NCI-H748 (cell line): ENCODE results near the gene DISC1.
"Not testable (repeated sequence)": the region's sequence is repeated elsewhere in the genome, so short reads cannot be mapped to it uniquely, and the experiment has no call there.

Experiments used
- DNase-seq: peaks from one replicate; lab custom pipeline; 2025; ENCODE audit not compliant: unreplicated experiment; lab: John Stamatoyannopoulos, UW

The DISC1 gene

DNA sequence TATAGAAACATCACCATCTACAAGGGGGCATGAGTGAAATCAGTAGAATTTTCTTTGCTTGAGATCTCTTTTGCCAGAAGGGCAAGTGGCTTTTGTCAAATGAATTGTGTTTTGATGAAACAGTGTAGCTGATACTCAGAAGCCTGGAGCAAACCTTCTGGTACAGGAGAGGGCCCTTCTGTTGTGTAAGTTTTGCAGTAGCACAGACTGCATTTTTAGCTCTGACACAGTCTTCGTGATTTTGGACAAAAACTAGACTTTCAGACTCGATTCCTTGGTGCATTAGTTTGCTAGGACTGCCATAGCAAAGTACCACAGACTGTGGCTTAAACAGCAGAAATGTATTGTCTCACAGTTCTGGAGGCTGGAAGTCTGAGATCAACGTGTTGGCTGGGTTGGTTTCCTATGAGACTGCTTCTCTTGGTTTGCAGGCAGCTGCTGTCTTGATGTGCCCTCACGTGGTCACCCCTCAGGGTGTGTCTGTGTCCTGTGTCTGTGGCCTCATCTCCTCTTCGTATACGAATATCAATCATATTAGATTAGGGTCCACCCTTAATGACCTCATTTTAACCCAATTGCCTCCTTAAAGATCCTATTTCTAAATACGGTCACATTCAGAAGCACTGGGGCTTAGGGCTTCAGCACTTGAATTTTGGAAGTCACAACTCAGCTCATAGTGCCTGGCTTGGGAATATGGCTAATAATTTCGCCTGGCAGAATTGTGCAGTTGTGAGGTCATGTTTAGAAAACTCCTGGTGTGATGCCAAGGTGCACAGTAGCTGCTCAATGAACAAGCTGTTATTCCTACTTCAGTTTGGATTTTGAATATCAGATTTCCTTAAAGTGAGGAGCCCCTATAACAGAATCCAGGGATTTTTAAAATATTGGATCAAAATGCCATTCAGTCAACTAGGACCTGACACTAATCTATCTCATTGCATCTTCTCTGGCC, 21.2 kb upstream of the DISC1 start:
- no peak for DNase-seq

DNA sequence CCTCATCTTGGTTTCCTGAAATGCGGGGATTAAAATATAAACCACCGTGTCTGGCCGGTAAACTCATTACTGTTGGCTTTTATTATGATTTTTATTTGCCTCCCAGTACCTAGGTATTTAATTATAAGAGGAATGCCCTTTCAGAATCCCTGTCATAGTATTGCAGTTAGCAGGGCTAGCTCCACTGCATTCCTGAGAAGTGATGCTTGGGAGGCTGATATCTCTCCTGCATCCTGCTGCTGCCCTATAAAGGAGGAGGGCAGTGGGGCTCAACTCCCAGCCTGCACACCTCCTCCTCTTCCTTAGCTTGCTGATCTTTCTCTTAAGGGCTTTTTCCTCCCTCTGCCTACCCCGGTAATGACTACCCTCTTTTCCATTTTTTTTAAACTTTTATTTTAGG, 19.9 kb upstream of the DISC1 start:
- no peak for DNase-seq

DNA sequence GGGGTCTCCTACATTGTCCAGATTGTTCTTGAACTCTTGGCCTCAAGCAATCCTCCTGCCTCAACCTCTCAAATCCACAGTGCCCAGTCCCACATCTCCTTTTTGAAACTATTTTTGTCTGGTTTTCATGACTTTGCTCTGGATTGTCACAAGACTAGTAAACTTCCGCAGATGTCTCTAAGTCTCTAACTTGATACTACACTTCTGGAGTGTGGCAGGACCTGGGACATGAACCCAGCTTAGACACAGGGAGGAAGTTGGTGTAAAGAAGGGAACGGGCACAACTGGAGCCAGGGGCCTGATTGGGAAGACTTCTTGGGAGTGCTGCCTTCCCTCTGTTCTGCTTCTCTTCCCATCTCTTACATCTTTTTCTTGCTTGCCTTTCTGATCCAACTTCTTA, 16.2 kb upstream of the DISC1 start:
- DNase-seq = no peak

DNA sequence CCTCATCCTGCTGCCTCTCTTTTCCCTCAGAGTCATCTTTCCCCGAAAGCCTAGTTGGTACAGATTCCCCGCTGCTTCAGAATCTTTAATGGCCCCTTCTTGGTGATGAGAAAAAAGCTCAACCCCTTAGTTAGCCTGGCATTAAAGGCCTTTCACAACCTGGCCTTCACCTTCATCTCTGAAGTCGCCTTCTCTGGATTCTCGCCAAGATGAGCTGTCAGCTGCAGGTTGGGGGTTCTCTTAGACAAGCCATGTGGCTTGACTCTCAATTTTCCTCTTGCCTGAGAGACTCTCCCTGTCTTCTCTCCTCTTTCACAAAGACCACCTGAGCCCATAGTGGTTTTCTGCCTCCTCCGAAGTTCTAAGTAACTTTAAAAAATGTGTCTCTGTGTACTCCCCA, 15.5 kb upstream of the DISC1 start:
- DNase-seq = no peak

DNA sequence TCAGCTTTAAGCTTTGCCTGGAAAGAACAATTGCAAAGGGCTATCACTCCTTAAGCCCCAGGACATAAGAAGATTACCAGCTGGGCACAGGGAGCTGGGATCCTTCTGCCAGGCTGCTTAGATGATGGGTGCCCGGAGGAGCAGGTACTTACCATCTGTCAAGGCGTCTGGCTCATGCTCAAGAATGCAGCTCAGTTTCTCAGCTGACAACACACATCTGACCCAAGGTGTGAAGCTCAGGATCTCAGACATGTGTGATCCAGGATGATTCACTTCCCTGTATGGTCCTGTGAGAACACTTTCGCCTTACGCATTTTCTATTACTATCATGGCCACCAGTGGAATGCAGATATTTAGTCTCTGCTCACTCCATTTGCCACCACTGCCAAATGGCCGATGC, 14.7 kb upstream of the DISC1 start:
- no peak for DNase-seq

DNA sequence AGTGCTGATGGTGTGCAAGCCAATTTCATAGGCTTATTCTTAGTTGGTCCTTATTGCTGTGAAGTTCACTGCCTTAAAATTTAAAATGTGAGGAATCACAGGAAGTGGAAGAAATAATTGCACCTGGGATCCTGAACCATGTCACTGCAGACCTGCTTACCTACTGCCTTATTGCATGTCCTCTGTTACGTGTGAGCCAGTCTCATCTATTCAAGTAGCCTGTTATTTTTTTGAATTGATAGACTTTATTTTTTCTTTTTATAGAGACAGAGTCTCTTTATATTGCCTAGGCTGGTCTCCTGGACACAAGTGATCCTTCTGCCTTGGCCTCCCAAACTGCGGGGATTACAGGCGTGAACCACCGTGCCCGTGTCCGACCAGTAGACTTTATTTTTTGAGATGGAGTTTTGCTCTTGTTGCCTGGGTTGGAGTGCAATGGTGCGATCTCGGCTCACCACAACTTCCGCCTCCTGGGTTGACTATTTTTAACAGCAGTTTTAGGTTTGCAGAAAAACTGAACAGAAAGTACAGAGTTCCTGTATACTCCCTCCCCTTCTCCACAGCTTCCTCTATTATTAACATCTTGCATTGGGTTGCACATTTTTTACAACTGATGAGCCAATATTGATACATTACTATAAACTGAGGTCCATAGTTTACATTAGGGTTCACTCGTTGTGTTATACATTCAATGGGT, 14.0 kb upstream of the DISC1 start:
- DNase-seq = no peak

DNA sequence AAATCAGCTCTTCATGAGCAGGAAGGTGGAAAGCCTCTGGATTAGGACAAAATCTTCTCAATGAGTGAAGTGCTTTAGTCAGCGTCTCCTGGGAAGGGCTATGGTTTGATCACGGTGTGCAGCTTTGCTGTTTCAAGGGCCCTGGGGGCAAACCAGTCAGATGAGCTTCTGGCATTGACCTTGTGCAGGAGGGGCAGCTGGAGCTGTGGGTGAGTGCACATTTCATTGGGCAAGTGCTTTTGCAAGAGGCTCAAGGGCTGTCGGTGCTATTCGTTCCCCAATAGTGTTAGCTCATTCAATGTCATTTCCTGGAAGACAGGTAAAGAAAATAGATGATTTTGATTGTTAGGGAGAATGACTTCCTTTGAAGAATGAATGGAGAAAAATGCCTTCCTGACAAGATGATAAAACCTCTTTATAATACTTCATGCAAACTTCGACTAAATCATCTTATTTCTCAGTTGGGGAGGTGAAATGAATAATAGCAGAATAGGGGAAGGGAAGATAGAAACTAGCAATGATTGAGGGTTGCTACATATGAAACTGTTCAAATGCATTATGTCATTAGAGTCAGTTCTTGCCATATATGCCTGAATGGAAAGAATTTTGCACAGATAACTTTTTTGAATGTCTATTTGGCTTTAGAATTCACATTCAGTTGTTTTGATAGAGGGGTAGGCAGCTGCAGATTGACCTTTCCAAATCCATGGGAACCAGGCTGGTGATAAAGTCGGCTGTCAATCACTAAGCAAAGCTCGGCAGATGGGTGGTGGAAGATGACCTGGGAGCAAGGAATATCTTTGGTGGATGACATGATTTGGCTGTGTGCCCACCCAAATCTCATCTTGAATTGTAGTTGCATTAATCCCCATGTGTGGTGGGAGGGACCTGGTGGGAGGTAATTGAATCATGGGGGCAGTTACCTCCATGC, 12.9 kb upstream of the DISC1 start:
- no peak for DNase-seq

DNA sequence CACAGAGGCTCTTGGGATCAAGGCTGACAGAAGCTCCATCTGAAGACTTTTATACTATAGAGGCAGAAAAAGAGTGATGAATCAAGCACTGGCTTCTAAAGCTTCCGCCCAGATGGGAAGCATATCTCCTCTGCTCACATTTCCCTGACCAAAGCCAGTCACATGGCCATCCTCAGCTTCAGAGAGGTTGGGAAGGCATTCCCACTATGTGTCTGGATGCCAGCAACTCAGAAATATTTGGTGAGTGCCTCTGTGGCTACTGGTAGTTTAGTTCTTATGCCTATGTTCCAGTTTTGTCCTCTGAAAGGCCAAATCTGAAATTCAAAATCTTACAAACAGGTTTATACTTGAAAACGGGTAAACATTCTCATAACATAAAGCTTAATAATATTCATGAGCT, 9.9 kb upstream of the DISC1 start:
- DNase-seq = no peak

DNA sequence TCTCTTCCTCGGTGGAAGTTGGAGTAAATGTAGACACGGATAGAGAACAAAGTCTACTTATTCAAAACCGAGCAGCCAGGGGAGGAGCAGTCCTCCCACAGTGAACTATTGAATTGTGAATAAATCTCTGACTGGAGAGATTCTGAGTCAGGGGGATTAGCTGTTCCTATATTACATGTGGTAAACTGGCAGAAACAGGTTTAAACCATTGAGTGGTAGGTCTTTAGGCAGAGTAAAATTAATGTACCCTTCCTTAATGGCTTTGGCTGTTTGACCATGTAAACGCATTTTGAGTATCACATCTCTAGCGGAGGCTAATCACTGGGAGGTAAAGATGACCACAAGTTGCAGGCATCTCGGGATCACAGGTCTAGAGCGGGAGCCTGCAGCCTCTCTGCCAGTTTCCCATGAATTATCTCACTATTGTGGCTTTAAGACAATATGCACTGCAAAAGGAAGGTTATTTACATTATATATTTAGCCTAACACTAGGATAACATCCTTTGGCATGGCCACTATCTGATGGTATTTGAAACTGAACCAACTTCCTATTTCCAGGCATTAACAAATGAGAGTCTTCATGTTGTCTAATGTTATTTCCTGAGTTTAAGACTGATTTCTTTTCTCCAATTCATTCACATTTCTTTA, 7.9 kb upstream of the DISC1 start:
- peak; percentile 25 for DNase-seq

DNA sequence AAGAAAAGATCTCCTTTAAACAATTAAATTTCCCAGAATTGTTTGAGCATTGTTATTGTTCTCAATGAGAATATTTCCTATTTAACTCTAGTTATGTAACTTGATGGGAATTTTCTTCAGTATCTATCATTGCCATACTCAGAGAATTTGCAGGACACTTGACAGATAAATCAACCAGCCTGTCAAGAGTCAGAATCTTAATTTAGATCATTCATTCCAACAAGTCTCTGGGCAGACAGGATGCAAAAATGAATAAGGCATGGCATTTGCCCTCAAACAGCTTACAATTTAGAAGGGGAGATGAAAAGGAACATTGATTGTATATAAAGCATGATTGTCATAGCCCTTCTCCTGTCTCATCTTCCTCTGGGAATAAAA, 7.3 kb upstream of the DISC1 start:
- DNase-seq = no peak

DNA sequence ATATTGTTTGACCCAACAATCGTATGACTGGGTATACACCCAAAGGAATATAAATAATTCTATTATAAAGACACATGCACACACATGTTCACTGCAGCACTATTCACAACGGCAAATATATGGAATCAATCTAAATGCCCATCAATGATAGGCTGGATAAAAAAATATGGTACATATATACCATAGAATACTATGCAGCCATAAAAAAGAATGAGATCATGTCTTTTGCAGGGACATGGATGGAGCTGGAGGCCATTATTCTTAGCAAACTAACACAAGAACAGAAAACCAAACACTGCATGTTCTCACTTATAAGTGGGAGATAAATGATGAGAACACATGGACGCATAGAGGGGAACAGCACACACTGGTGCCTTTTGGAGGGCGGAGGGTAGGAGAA, 1.5 kb upstream of the DISC1 start:
- DNase-seq = not testable (repeated sequence)

DNA sequence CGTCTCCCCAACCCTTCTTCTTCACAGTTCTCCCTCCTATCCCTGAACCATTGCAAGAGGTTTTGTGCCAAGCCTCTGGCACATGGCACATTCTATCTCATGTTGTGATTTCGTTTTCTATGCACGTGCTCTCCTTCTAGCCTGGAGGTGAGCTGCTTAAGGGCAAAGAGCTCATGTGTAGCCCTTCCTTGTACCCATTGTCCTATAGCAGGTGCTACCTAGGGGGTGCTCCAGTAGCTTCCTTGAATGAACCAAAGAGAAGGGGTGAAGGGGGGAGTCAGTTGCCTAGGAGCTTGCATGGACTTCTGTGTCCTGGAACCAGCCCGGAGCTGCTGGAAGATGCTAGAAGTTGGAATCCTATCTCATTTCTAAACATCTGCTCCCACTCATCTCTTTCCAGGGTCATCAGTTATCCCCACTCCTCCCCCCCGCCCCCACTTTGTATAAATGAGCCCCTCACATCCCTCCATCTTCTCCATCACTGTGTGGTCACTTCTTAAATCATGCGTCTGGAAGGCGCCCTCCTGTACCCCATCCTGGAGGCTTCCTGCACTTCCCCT, 535 bp upstream of the DISC1 start:
- DNase-seq = peak; percentile 31

DNA sequence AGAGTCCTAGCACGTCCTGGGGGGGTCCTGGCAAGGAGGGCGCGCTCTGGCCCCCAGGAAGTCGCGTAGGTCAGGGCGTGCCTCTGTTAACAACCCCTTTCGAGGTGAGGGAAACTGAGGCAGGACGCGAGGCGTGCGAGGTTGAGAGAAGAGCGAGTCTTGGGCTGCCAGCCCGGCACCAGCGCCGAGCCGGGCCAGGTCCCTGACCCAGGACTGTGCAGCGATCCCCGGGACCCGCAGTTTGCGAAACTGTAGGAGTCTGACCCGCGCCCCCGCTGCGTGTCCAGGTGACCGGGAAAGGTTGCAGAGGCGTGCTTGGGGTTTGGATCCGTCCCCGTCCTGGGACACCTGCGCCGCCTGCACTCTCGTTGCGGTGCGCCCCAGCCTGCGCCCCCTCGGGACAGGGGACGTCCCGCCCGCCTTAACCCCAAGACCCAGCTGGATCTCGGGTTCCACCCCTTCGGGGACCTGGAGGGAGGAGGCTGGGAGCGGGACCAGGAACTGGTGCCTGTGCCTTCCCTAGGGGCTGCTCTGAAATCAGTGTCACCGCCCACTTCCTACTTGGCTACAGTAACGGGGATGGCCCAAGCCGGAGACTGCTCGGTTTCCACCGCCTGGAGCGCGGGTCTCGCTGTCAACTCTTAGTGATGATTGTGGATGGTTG, 493 bp downstream of the DISC1 start:
- peak; percentile 65 for DNase-seq

DNA sequence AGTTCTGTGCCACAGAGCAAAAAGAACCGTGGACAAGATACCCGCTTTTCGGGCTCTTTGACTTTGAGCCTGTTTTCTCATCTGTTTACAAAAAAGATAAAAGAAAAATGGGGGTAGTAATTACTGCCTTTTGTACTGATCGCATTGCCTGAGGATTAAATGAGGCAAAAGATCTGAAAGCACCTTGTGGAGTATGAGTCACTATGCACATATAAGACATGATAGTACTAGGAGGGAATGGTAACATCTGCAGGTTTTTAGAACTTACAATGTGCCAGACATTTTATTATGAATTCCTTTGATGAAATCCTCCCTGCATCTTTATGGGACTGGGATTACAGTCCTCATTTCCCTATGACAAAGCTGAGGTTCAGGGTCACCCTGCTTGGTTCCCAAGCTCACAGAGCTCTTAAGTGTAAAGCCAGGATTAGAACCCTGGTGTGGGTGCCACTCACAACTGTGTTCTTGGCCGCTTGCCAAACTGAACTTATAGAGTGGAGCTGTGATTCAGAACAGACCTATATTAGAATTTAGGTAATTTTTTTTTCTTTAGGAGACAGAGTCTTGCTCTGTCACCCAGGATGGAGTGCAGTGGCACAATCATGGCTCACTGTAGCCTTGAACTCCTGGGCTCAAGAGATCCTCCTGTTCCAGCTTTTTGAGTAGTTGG, 1.8 kb downstream of the DISC1 start:
- peak; percentile 35 for DNase-seq

DNA sequence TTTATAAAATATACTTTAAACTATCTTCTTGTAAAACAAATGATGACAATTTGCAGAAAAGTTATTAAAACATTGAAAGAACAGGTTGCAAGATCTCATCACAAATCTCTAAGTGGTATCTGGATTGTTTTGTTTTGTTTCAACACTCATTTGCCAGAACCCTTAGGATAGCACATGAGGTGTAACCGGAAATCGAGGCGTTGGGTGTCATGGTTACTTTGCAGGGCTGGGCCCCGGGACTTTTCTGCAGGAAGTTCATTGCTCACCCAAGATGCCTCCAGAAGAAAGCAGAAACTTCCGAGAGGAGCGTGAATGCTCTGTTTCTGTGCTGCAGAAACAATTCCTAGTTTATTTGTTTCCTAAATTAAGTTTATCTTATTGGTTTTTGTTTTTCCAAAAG, 2.5 kb downstream of the DISC1 start:
- DNase-seq = no peak

DNA sequence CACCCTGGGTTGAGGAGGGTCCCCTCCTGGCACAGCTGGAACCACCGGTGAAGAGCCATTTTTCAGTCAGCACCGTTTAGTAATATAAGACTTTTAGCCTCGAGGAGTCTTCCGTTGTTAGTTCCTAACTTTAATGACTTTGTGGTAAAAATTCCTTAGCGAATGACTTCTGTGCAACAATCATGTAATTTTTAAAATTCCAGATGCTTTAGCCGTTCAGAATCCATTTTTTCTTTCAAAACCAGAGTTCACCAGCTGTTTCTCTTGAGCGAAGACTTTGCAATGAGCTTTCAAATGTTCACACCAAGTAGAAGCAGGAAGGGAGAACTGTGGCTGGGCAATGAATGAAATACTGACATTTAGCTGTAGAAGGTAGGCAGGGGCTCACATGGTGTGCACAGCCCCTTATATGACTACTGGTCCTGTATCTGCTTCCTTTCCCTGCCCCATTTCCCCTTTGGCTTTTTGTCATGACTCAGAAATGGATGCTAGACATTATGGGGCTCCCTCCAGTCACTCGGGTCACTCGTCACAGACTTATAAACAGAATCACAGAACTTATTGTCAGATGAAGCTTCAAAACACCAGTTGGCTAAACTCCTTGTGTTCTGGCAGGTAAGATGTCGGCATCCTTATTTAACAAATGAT, 4.1 kb downstream of the DISC1 start:
- DNase-seq = no peak

DNA sequence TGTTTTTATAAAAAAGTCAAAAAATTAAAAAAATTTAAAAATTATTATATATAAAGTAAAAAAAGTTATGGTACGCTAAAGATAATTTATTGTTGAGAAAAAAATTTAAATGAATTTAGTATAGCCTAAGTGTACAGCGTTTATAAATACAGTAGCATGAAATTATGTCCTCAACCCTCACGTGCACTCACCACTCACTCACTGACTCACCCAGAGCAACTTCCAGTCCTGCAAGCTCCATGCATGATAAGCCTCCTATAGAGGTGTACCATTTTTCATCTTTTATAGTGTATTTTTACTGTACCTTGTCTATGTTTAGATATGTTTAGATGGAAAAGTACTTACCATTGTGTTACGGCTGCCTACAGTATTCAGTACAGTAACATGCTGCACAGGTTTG, 5.1 kb downstream of the DISC1 start:
- no peak for DNase-seq

DNA sequence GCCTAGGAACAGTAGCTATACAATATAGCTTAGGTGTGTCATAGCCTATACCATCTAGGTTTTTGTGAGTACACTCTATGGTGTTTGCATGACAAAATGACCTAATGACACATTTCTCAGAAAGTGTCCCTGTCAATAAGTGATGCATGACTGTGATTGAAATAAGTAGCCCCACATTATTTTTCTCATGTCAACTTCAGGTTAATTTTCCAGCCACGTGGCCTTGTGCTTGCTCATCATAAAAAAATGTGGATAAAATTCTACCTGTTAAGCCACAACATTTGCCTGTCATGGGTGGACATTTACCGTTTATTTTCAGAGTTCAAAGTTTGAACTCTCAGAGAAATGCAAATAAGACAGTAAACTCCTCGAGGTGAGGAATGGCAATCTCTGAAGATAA, 5.5 kb downstream of the DISC1 start:
- no peak for DNase-seq
